ENCODE data around the gene PRSS8. TPM values are rescaled to one million over a fixed set of nuclear protein-coding genes. Genes with fewer than 3 reads are reported as not detected.

Gene PRSS8
- total RNA-seq, 1 donor from 2014 or later, result 103 TPM

DNA sequence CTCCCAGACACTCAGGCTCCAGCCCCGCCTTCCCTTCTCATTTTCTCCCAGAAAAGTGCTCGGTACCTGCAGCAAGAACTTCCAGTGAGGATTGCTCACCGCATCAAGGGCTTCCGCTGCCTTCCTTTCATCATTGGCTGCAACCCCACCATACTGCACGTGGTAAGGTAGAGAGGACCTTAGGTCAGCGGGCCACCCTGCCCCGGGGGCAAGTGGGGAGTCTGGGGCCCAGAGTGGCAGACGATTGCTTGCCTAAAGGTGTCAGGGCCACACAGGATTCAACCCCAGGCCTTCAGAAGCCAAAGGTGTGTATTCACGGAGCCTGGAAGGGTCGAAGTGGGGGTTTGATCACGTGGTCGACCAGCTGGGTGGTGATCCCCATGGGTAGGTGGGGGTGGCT lies 25.9 kb downstream of the PRSS8 start:
- intact Hi-C loops (cut with DNase I), result no loop called here
- ATAC-seq (no peak), DNase-seq (no peak)
- no peak overlapping the region for H3K27ac ChIP-seq
- peaks cover 30% of the 10 kb centered on the region for H3K36me3 ChIP-seq
- no peaks in the 10 kb centered on the region for H3K9me3 ChIP-seq
- H3K4me3 ChIP-seq, result no peak overlapping the region
- H3K27me3 ChIP-seq, result no peaks in the 10 kb centered on the region
- TF ChIP-seq, protein P1, sequence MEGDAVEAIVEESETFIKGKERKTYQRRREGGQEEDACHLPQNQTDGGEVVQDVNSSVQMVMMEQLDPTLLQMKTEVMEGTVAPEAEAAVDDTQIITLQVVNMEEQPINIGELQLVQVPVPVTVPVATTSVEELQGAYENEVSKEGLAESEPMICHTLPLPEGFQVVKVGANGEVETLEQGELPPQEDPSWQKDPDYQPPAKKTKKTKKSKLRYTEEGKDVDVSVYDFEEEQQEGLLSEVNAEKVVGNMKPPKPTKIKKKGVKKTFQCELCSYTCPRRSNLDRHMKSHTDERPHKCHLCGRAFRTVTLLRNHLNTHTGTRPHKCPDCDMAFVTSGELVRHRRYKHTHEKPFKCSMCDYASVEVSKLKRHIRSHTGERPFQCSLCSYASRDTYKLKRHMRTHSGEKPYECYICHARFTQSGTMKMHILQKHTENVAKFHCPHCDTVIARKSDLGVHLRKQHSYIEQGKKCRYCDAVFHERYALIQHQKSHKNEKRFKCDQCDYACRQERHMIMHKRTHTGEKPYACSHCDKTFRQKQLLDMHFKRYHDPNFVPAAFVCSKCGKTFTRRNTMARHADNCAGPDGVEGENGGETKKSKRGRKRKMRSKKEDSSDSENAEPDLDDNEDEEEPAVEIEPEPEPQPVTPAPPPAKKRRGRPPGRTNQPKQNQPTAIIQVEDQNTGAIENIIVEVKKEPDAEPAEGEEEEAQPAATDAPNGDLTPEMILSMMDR (IDR thresholded peaks at IDR 0.05), result no peak
- H3K4me1 ChIP-seq, result peaks cover 25% of the 10 kb centered on the region

DNA sequence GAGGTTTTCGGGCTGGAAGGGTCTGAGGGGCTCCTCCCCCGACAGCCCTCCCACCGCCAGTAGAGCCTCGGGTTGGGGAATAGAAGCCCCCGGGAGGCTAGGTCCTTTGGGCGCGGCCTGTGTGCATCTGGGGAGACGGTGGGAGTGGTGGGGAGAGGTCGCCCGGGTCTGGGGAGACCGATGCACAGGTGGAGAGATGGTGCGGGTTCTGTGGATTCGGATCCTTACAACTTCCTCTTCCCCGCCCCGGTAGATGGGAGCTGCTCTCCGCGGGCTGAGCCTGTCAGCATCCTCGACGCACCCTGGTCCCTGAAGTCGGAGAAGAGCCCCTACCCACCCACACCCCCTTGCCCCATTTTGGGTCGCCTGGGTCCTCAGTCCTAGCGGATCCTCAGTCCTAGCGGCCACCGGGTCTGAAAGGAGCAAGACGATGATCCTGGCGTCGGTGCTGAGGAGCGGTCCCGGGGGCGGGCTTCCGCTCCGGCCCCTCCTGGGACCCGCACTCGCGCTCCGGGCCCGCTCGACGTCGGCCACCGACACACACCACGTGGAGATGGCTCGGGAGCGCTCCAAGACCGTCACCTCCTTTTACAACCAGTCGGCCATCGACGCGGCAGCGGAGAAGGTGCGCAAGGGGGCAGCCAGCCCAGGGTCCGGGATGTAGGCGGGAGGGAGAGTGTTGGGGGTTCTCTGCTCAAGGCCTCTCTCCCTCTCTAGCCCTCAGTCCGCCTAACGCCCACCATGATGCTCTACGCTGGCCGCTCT lies 26.6 kb downstream of the PRSS8 start:
- DNase-seq, result no peak
- Histone ChIP-seq H3K27me3 (no peaks in the 10 kb centered on the region), H3K4me1 (peaks cover 23% of the 10 kb centered on the region), H3K9me3 (no peaks in the 10 kb centered on the region), H3K4me3 (peak overlapping the region; percentile 95), H3K27ac (peak overlapping the region; percentile 87), H3K36me3 (peaks cover 30% of the 10 kb centered on the region)
- TF ChIP-seq, protein P1 (IDR thresholded peaks at IDR 0.05), result no peak
- intact Hi-C loops (cut with DNase I), result no loop called here
- ATAC-seq, result no peak

DNA sequence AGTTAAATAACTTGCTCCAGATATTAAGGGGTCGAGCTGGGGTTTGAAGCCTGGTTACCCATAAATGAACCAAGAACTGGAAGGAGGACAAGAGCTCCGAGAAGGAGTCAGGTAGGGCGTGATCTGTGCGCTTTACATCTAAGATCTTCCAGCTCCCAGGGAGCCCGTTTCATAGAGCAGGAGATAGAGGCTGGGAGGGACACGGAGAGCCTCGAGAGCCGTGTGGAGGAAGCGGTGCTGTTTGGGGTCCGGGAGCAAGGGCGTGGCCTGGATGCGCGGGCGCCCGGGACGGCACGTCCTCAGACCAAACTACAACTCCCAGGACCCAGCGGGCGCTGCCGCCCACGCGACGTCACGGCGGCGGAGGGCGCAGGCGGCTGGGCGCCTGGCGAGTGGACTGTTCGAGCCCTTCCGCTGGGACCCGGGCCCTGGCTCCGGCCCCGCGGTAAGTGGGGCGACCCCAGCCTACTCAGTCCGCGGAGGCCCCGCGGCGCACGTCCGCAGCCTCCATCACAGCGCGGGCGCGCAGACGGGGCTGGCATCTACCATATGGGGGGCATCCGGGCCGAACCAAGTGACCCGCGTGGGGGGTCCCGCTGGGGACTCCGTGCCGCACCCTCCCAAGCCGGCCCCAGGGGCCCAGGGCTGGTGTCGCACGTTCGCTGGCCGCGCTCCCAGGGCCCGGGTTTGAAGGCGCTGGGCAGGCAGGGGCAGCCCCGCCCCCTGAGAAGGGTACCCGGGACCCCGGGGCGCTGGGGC lies 27.3 kb downstream of the PRSS8 start, which contains the start of gene BCKDK:
TSS of gene BCKDK (plus strand) at position 352 of the 759 bp plus-strand sequence. CDS start 838 bp downstream, outside the sequence.
- DNase-seq, result peak; percentile 88
- H3K4me3 ChIP-seq, result peak within 1 kb of the TSS; percentile 95
- TF ChIP-seq, protein P1 (IDR thresholded peaks at IDR 0.05), result no peak
- intact Hi-C loops (cut with DNase I), result no loop called here
- peaks cover 20% of the 10 kb centered on the region for H3K4me1 ChIP-seq
- peaks cover 30% of the 10 kb centered on the region for H3K36me3 ChIP-seq
- peak; percentile 86 for ATAC-seq
- H3K27me3 ChIP-seq, result no peaks in the 10 kb centered on the region
- peak within 1 kb of the TSS; percentile 87 for H3K27ac ChIP-seq
- no peaks in the 10 kb centered on the region for H3K9me3 ChIP-seq

DNA sequence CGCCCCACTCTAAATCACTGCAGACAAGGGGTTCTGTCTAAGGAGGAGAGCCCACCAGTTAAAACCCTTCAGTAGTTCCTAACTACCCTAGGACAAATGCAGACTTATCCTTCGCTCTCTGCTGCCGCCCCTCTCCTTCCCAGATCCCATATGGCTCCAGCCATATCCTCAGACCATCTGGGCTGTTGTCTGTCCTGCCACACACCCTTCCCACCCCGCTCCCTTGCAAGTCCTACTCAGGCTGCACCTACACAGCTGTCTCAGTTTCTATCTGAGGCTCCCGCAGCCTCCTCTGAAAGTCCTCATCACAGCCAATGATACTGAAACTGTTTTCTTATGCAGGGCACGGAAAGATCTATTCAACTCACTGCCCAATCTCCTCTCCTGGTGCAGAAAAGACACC lies 28.1 kb downstream of the PRSS8 start:
- Histone ChIP-seq H3K27ac (no peak overlapping the region), H3K36me3 (peaks cover 29% of the 10 kb centered on the region), H3K9me3 (no peaks in the 10 kb centered on the region), H3K27me3 (no peaks in the 10 kb centered on the region), H3K4me1 (peaks cover 20% of the 10 kb centered on the region), H3K4me3 (no peak overlapping the region)
- intact Hi-C loops (cut with DNase I), result no loop called here
- ATAC-seq (no peak), DNase-seq (no peak)
- TF ChIP-seq, protein P1 (IDR thresholded peaks at IDR 0.05), result no peak

DNA sequence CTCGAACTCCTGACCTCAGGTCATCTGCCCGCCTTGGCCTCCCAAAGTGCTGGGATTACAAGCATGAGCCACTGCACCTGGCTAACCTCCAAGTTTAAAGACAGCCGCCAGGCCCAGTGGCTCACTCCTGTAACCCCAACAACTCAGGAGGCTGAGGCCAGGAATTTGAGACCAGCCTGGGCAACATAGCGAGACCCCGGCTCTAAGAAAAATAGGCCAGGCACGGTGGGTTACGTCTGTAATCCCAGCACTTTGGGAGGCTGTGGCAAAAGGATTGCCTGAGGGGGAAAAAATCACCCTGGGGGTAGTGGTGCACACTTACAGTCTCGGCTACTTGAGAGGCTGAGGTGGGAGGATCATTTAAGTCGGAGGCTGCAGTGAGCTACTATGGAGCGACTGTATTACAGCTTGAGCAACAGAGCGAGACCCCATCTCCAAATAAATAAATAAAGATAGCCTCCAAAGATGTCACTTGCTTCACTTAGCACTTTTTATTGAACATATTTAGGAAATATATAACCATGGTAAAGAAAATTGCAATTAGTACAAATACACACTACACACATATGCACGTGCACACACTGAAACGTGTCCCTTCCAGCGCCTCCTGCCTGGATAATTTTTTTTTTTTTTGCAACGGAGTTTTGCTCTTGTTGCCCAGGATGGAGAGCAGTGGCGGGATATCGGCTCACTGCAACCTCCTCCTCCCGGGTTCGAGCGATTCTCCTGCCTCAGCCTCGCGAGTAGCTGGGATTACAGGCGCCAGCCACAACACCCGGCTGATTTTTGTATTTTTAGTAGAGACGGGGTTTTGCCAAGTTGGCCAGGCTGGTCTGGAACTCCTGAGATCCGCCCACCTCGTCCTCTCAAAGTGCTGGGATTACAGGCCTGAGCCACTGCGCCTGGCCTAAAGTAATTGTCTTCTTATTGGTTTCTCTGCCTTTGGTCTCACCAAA lies 28.7 kb downstream of the PRSS8 start:
- intact Hi-C loops (cut with DNase I), result no loop called here
- DNase-seq, result no peak
- TF ChIP-seq, protein P1 (IDR thresholded peaks at IDR 0.05), result no peak
- Histone ChIP-seq H3K9me3 (no peaks in the 10 kb centered on the region), H3K27me3 (no peaks in the 10 kb centered on the region), H3K4me1 (peaks cover 20% of the 10 kb centered on the region), H3K4me3 (no peak overlapping the region), H3K27ac (no peak overlapping the region), H3K36me3 (peaks cover 22% of the 10 kb centered on the region)
- ATAC-seq, result no peak
